ENCODE measurements around the gene FNBP1L.

DNA sequence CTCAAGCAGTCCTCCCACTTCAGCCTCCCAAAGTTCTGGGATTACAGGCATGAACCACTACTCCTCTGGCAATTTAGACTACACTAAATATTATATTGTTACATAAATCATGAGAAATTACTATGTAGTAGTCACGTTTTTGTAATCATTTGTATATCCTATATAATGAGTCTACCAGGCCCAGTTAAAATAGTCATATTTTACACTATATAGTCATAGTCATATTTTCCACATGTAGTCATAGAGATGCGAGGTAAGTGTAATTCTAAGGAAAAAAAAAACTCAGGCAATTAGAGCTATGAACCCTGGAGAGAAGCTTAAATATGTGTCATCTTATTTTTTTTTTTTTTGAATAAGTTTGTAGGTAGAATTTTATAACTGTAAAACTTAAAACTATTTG is 90.0 kb downstream of the FNBP1L start:
- TF ChIP-seq POLR2A (IDR thresholded peaks at IDR 0.05) (no peak), POLR2AphosphoS5 (IDR thresholded peaks at IDR 0.05) (no peak)
- TF ChIP-seq, protein P1, sequence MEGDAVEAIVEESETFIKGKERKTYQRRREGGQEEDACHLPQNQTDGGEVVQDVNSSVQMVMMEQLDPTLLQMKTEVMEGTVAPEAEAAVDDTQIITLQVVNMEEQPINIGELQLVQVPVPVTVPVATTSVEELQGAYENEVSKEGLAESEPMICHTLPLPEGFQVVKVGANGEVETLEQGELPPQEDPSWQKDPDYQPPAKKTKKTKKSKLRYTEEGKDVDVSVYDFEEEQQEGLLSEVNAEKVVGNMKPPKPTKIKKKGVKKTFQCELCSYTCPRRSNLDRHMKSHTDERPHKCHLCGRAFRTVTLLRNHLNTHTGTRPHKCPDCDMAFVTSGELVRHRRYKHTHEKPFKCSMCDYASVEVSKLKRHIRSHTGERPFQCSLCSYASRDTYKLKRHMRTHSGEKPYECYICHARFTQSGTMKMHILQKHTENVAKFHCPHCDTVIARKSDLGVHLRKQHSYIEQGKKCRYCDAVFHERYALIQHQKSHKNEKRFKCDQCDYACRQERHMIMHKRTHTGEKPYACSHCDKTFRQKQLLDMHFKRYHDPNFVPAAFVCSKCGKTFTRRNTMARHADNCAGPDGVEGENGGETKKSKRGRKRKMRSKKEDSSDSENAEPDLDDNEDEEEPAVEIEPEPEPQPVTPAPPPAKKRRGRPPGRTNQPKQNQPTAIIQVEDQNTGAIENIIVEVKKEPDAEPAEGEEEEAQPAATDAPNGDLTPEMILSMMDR (IDR thresholded peaks at IDR 0.05): no peak
